Panc1 (cell line): Measurements from ENCODE around the gene CUX1. TPM values are rescaled to one million over a fixed set of nuclear protein-coding genes. Genes with fewer than 3 reads are reported as not detected.
"Not testable (repeated sequence)": the region's sequence is repeated elsewhere in the genome, so short reads cannot be mapped to it uniquely, and the experiment has no call there.

Source experiments
- ATAC-seq: fragments of 200-7000 bp; cut with Tn5 transposase; 2 replicates; pipeline ENCODE4 v1.9.1; 2020; ENCODE audit warnings: mild to moderate bottlenecking, moderate library complexity
- BruUV-seq: library from RNA; stranded (reverse); fragments of 400-500 nt; replicated peaks from 2 replicates; lab custom pipeline; 2021; lab: Mats Ljungman, UMichigan
- CTCF ChIA-PET: fragments of 300-600 bp; sonication (Branson Sonifier 250); formaldehyde crosslinking; loops from one replicate; lab custom pipeline; 2022; ENCODE audit warnings: antibody characterized with exemption; lab: Charles Lee
- POLR2A ChIA-PET: fragments of 300-600 bp; sonication (Branson Sonifier 250); formaldehyde crosslinking; loops from one replicate; lab custom pipeline; 2022; ENCODE audit warnings: antibody characterized with exemption; lab: Charles Lee
- DNase-seq: peaks from one replicate; pipeline ENCODE4 v3.0.0-alpha.2; 2010; ENCODE audit warnings: low read depth, low spot score
- H3K27ac ChIP-seq: 2 replicates; pipeline ENCODE4 v1.5.1; 2011; ENCODE audit warnings: mild to moderate bottlenecking, low read length, inconsistent platforms
- H3K27me3 ChIP-seq: fragments of 200-500 bp; sonication (Bioruptor generic); 2 replicates; pipeline ENCODE4 v1.6.0; 2014; ENCODE audit warnings: low read length, inconsistent platforms; ENCODE audit not compliant: control insufficient read depth, insufficient read depth
- H3K36me3 ChIP-seq: fragments of 200-500 bp; sonication (Bioruptor generic); 2 replicates; pipeline ENCODE4 v1.5.1; 2014; ENCODE audit warnings: inconsistent platforms, mild to moderate bottlenecking, low read length, moderate library complexity; ENCODE audit not compliant: control insufficient read depth, insufficient read depth
- H3K4me1 ChIP-seq: 2 replicates; pipeline ENCODE4 v1.5.1; 2011; ENCODE audit warnings: inconsistent platforms, mild to moderate bottlenecking, low read length, moderate library complexity; ENCODE audit not compliant: control insufficient read depth, insufficient read depth
- H3K4me3 ChIP-seq, 2 experiments: 2 replicates each; pipeline ENCODE4 v1.5.1; 2011 to 2012; ENCODE audit warnings: low read depth in 2 of 2, low read length in 2 of 2, mild to moderate bottlenecking in 2 of 2, inconsistent platforms in 1 of 2, moderate library complexity in 1 of 2
- H3K9me3 ChIP-seq: fragments of 200-500 bp; sonication (Bioruptor generic); 2 replicates; pipeline ENCODE4 v1.5.1; 2014; ENCODE audit warnings: low read depth, mild to moderate bottlenecking, inconsistent platforms, low read length, moderate library complexity; ENCODE audit not compliant: control insufficient read depth, insufficient read depth
- CTCF ChIP-seq: fragments of 450-650 bp; IDR thresholded peaks from 2 replicates; pipeline ENCODE4 v1.5.1; 2017; ENCODE audit warnings: mild to moderate bottlenecking
- POLR2AphosphoS5 ChIP-seq: IDR thresholded peaks from 2 replicates; pipeline ENCODE4 v1.6.1; 2012; ENCODE audit warnings: mild to moderate bottlenecking, low read depth, low read length, moderate library complexity
- SIN3A ChIP-seq: IDR thresholded peaks from 2 replicates; pipeline ENCODE4 v1.6.1; 2012; ENCODE audit warnings: low read depth, mild to moderate bottlenecking, low read length, moderate library complexity, borderline replicate concordance; ENCODE audit not compliant: insufficient read depth
- TCF7L2 ChIP-seq: IDR thresholded peaks from 2 replicates; pipeline ENCODE4 v1.6.1; 2011; ENCODE audit warnings: mild to moderate bottlenecking, low read depth, low read length, inconsistent platforms
- in situ Hi-C: cut with HindIII; loops from 2 replicates; pipeline ENCODE4 v1.10.0; 2016; ENCODE audit warnings: low sequenced_read_pairs, low pct_unique_long_range_greater_than_20kb
- intact Hi-C: fragments of 100-400 bp; cut with micrococcal nuclease; formaldehyde crosslinking; loops from one replicate; pipeline ENCODE4 v1.10.0; 2022; ENCODE audit not compliant: unreplicated experiment
- total RNA-seq: library from RNA; stranded (reverse); gene quantifications from one replicate; pipeline ENCODE4 v1.2.1, GENCODE V29; 2021; ENCODE audit not compliant: unreplicated experiment
- TF ChIP-seq, protein P1 (sequence below), 2 experiments: IDR thresholded peaks; 2 replicates each; pipeline ENCODE4 v1.6.1; 2011 to 2012; ENCODE audit warnings: low read depth in 2 of 2, control low read depth in 1 of 2, low read length in 1 of 2, mild to moderate bottlenecking in 1 of 2, moderate library complexity in 1 of 2; ENCODE audit not compliant: insufficient read depth in 1 of 2

Gene CUX1
- total RNA-seq, 1 experiment from 2014 or later: 50.9 TPM

GRCh38 chr7:102040569-102040968 is 223.1 kb downstream of the CUX1 start:
- H3K4me3 ChIP-seq: no peak overlapping the region
- BruUV-seq: no TSS peak
- TF ChIP-seq, protein P1, sequence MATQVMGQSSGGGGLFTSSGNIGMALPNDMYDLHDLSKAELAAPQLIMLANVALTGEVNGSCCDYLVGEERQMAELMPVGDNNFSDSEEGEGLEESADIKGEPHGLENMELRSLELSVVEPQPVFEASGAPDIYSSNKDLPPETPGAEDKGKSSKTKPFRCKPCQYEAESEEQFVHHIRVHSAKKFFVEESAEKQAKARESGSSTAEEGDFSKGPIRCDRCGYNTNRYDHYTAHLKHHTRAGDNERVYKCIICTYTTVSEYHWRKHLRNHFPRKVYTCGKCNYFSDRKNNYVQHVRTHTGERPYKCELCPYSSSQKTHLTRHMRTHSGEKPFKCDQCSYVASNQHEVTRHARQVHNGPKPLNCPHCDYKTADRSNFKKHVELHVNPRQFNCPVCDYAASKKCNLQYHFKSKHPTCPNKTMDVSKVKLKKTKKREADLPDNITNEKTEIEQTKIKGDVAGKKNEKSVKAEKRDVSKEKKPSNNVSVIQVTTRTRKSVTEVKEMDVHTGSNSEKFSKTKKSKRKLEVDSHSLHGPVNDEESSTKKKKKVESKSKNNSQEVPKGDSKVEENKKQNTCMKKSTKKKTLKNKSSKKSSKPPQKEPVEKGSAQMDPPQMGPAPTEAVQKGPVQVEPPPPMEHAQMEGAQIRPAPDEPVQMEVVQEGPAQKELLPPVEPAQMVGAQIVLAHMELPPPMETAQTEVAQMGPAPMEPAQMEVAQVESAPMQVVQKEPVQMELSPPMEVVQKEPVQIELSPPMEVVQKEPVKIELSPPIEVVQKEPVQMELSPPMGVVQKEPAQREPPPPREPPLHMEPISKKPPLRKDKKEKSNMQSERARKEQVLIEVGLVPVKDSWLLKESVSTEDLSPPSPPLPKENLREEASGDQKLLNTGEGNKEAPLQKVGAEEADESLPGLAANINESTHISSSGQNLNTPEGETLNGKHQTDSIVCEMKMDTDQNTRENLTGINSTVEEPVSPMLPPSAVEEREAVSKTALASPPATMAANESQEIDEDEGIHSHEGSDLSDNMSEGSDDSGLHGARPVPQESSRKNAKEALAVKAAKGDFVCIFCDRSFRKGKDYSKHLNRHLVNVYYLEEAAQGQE (IDR thresholded peaks at IDR 0.05; ENCODE audit: insufficient read depth in 1 of 2, low read depth in 2 of 2, low read length in 1 of 2): no peak
- TF ChIP-seq TCF7L2 (no peak), POLR2AphosphoS5 (no peak), CTCF (no peak), SIN3A (no peak)
- CTCF ChIA-PET: no interaction called here
- H3K9me3 ChIP-seq: no peaks in the 10 kb centered on the region
- no peak overlapping the region for H3K27ac ChIP-seq
- in situ Hi-C loops (no loop called here), intact Hi-C loops (no loop called here)
- DNase-seq: no peak
- POLR2A ChIA-PET: no interaction called here
- ATAC-seq: no peak
- H3K27me3 ChIP-seq: no peaks in the 10 kb centered on the region
- no peaks in the 10 kb centered on the region for H3K36me3 ChIP-seq
- H3K4me1 ChIP-seq: no peaks in the 10 kb centered on the region

- POLR2A ChIA-PET: interaction anchor here (0.6 kb wide), 1 partner anchor 143 kb away, joined by 3 read pairs; no protein-coding TSS in a partner anchor
- DNase-seq: no peak
- H3K27ac ChIP-seq: no peak overlapping the region
- TF ChIP-seq POLR2AphosphoS5 (no peak), SIN3A (no peak), TCF7L2 (no peak), CTCF (no peak)
- TF ChIP-seq, protein P1 (IDR thresholded peaks at IDR 0.05; ENCODE audit: insufficient read depth in 1 of 2, low read depth in 2 of 2, low read length in 1 of 2): no peak
- no TSS peak for BruUV-seq
- no peaks in the 10 kb centered on the region for H3K36me3 ChIP-seq
- ATAC-seq: peak; percentile 51; the same call in 1 of the 2 replicates
- H3K27me3 ChIP-seq: no peaks in the 10 kb centered on the region
- in situ Hi-C loops (no loop called here), intact Hi-C loops (no loop called here)
- CTCF ChIA-PET: no interaction called here
- H3K4me3 ChIP-seq: no peak overlapping the region
- H3K9me3 ChIP-seq: no peaks in the 10 kb centered on the region
- no peaks in the 10 kb centered on the region for H3K4me1 ChIP-seq
These were observed 224.7 kb downstream of the CUX1 start for GRCh38 chr7:102042016-102042656.

- CTCF ChIA-PET, BruUV-seq: not testable (repeated sequence)
These were observed 225.4 kb downstream of the CUX1 start for GRCh38 chr7:102042796-102043195.

More at GRCh38 chr7:102042796-102043195, 225.4 kb downstream of the CUX1 start:
- H3K4me3 ChIP-seq, DNase-seq, H3K36me3 ChIP-seq, ATAC-seq, H3K27me3 ChIP-seq, intact Hi-C loops, in situ Hi-C loops, H3K9me3 ChIP-seq, H3K27ac ChIP-seq, H3K4me1 ChIP-seq: not testable (repeated sequence)
- POLR2A ChIA-PET: interaction anchor here (0.6 kb wide), 1 partner anchor 143 kb away, joined by 3 read pairs; no protein-coding TSS in a partner anchor
